HFFc6 (cell line): Measurements from ENCODE around the gene UTS2R. TPM values are rescaled to one million over a fixed set of nuclear protein-coding genes. Genes with fewer than 3 reads are reported as not detected.

ENCODE experiments used
- DNase-seq: peaks from one replicate; pipeline ENCODE4 v3.0.0-alpha.2; 2018
- H3K27ac Mint-ChIP-seq: 2 replicates; pipeline ENCODE4 v1.8.0; 2020; ENCODE audit warnings: mild to moderate bottlenecking, mixed read lengths
- H3K27me3 Mint-ChIP-seq: 2 replicates; pipeline ENCODE4 v1.8.0; 2021; ENCODE audit warnings: mild to moderate bottlenecking, moderate library complexity, mixed read lengths; ENCODE audit not compliant: insufficient read depth
- H3K36me3 Mint-ChIP-seq: 2 replicates; pipeline ENCODE4 v1.8.0; 2021; ENCODE audit warnings: low read depth, mixed read lengths
- H3K4me1 Mint-ChIP-seq: 2 replicates; pipeline ENCODE4 v1.8.0; 2020; ENCODE audit warnings: low read depth, mixed read lengths
- H3K4me3 Mint-ChIP-seq: 2 replicates; pipeline ENCODE4 v1.8.0; 2020; ENCODE audit warnings: mild to moderate bottlenecking, moderate library complexity, mixed read lengths
- H3K9me3 Mint-ChIP-seq: 2 replicates; pipeline ENCODE4 v1.8.0; 2020; ENCODE audit warnings: mild to moderate bottlenecking, mixed read lengths
- CTCF ChIP-seq: fragments of 200-600 bp; sonication (generic); IDR thresholded peaks from 2 replicates; pipeline ENCODE4 v1.5.0; 2021; ENCODE audit warnings: antibody characterized with exemption, mild to moderate bottlenecking
- total RNA-seq, 6 experiments: library from RNA; stranded (reverse); fragmentation: NEBNext Ultra II Directional; extraction: Animal tissue kit (Norgen Biotek cat#: 25700); gene quantifications; 2 replicates in 1 of 6; 3 replicates in 5 of 6; pipeline ENCODE4 v1.2.3, GENCODE V29; 2021

Gene UTS2R
- total RNA-seq, 6 experiments from 2014 or later = not detected

- Mint-ChIP-seq H3K4me1 (peaks cover 28% of the 10 kb centered on the region), H3K27me3 (peaks cover 1% of the 10 kb centered on the region; the same call in 1 of the 2 replicates)
- DNase-seq = no peak
These were observed 28.6 kb downstream of the UTS2R start for GRCh38 chr17:82400206-82400605.

DNA sequence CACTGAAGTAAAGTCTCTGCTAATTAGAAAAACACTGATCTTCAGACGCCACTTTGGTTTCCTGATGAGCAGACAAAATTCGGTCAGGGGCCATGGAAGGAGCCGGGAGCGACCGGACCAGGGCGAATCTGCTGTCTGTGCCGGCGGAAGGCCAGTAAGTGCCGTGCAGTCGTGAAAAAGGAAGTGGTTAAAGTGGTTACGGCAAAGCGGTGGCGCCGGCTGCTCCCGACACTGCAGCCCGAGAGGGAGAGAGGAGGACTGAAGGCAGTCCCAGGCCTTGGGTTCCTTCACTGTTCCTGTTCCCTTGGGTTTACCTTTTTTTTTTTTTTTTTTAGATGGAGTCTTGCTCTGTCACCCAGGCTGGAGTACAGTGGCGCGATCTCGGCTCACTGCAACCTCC lies 29.3 kb downstream of the UTS2R start:
- no peak for DNase-seq
- no peaks in the 10 kb centered on the region; the same call in 1 of the 2 replicates for H3K36me3 Mint-ChIP-seq

More at GRCh38 chr17:82400206-82400605, 28.6 kb downstream of the UTS2R start:
- Mint-ChIP-seq H3K36me3 (no peaks in the 10 kb centered on the region; the same call in 1 of the 2 replicates), H3K4me3 (no peak overlapping the region), H3K9me3 (no peaks in the 10 kb centered on the region), H3K27ac (no peak overlapping the region)
- TF ChIP-seq CTCF = no peak

DNA sequence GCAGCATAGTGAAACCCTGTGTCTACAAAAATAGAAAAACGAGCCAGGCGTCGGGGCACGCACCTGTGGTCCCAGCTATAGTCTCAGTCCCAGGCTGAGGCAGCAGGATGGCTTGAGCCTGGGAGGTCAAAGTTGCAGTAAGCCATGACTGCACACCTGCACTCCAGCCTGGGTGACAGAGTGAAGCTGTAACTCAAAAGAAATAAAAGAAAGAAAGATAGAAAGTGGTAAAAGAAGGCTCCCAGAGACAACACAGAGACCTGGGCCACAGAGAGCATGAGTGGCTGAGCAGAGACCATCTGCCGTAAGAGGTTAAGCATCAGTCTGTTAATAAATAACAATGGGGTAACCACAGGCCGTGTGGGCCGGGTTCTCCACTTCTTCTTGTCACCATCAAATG lies 31.3 kb downstream of the UTS2R start:
- Mint-ChIP-seq H3K4me3 (no peak overlapping the region), H3K9me3 (no peaks in the 10 kb centered on the region), H3K36me3 (no peaks in the 10 kb centered on the region; the same call in 1 of the 2 replicates), H3K27ac (no peak overlapping the region), H3K4me1 (peaks cover 18% of the 10 kb centered on the region), H3K27me3 (peaks cover 1% of the 10 kb centered on the region; the same call in 1 of the 2 replicates)
- DNase-seq = no peak
- TF ChIP-seq CTCF = no peak

More for the DNA sequence above, 29.3 kb downstream of the UTS2R start:
- Mint-ChIP-seq H3K4me3 (no peak overlapping the region), H3K27me3 (peaks cover 1% of the 10 kb centered on the region; the same call in 1 of the 2 replicates), H3K9me3 (no peaks in the 10 kb centered on the region), H3K4me1 (peaks cover 26% of the 10 kb centered on the region), H3K27ac (no peak overlapping the region)
- no peak for TF ChIP-seq CTCF

- Mint-ChIP-seq H3K27me3 (peaks cover 1% of the 10 kb centered on the region; the same call in 1 of the 2 replicates), H3K4me1 (peaks cover 15% of the 10 kb centered on the region), H3K4me3 (no peak overlapping the region), H3K27ac (no peak overlapping the region), H3K36me3 (no peaks in the 10 kb centered on the region; the same call in 1 of the 2 replicates), H3K9me3 (no peaks in the 10 kb centered on the region)
- no peak for DNase-seq
- no peak for TF ChIP-seq CTCF
These were observed 32.4 kb downstream of the UTS2R start for GRCh38 chr17:82403662-82404660.

- H3K27ac Mint-ChIP-seq = no peak overlapping the region
- no peaks in the 10 kb centered on the region; the same call in 1 of the 2 replicates for H3K27me3 Mint-ChIP-seq
- peaks cover 6% of the 10 kb centered on the region; the same call in 1 of the 2 replicates for H3K4me1 Mint-ChIP-seq
- H3K4me3 Mint-ChIP-seq = no peak overlapping the region
- TF ChIP-seq CTCF = no peak
- H3K9me3 Mint-ChIP-seq = no peaks in the 10 kb centered on the region
- H3K36me3 Mint-ChIP-seq = no peaks in the 10 kb centered on the region; the same call in 1 of the 2 replicates
- DNase-seq = no peak
These were observed 33.5 kb downstream of the UTS2R start for GRCh38 chr17:82405051-82405450.
